GM06990 (cell line): Measurements from ENCODE around the gene GLTPD2.

Source experiments
- DNase-seq: peaks from one replicate; pipeline ENCODE4 v3.0.0-alpha.2; 2011; ENCODE audit not compliant: insufficient read length; ENCODE audit errors: extremely low read depth
- H3K27me3 ChIP-seq: replicated peaks from 2 replicates; pipeline ENCODE4 v1.6.0; 2011; ENCODE audit warnings: low read length; ENCODE audit not compliant: control insufficient read depth, insufficient read depth
- H3K36me3 ChIP-seq: 2 replicates; pipeline ENCODE4 v1.5.1; 2011; ENCODE audit warnings: low read length; ENCODE audit not compliant: control insufficient read depth, insufficient read depth
- H3K4me3 ChIP-seq: replicated peaks from 2 replicates; pipeline ENCODE4 v1.5.1; 2011; ENCODE audit warnings: low read depth, mild to moderate bottlenecking, control low read depth, low read length
- CTCF ChIP-seq: IDR thresholded peaks from 2 replicates; pipeline ENCODE4 v1.5.1; 2011; ENCODE audit warnings: low read length, control low read depth, mild to moderate bottlenecking, inconsistent platforms; ENCODE audit not compliant: insufficient read depth, poor library complexity, severe bottlenecking

The GLTPD2 gene

GRCh38 chr17:4786106-4786511 is 2.7 kb upstream of the GLTPD2 start, which contains the start of gene VMO1:
Gene VMO1 (minus strand): TSS chr17:4786364. CDS start chr17:4786352, 12 bp downstream.
- Histone ChIP-seq H3K27me3 (no peaks in the 10 kb centered on the region; the same call in none of the 2 replicates), H3K4me3 (no peak within 1 kb of the TSS), H3K36me3 (no peaks in the 10 kb centered on the region)
- no peak for DNase-seq
- TF ChIP-seq CTCF: no peak

GRCh38 chr17:4786516-4786915 is 2.2 kb upstream of the GLTPD2 start:
- H3K36me3 ChIP-seq: no peaks in the 10 kb centered on the region
- no peak for DNase-seq
- no peak for TF ChIP-seq CTCF
- H3K27me3 ChIP-seq: no peaks in the 10 kb centered on the region; the same call in none of the 2 replicates
- no peak overlapping the region for H3K4me3 ChIP-seq

- DNase-seq: no peak
- no peak for TF ChIP-seq CTCF
- no peaks in the 10 kb centered on the region; the same call in none of the 2 replicates for H3K27me3 ChIP-seq
- H3K4me3 ChIP-seq: no peak overlapping the region
- H3K36me3 ChIP-seq: no peaks in the 10 kb centered on the region
These were observed 481 bp upstream of the GLTPD2 start for GRCh38 chr17:4788159-4788806.

- Histone ChIP-seq H3K27me3 (no peaks in the 10 kb centered on the region; the same call in none of the 2 replicates), H3K36me3 (no peaks in the 10 kb centered on the region), H3K4me3 (peak overlapping the region; percentile 54)
- DNase-seq: no peak
- TF ChIP-seq CTCF: no peak
These were observed 862 bp downstream of the GLTPD2 start for GRCh38 chr17:4789701-4789950.

- peak; percentile 52 for TF ChIP-seq CTCF
These were observed 1.4 kb downstream of the GLTPD2 start for GRCh38 chr17:4789951-4790704.

More at GRCh38 chr17:4789951-4790704, 1.4 kb downstream of the GLTPD2 start:
- H3K4me3 ChIP-seq: peak overlapping the region; percentile 54
- H3K27me3 ChIP-seq: no peaks in the 10 kb centered on the region; the same call in none of the 2 replicates
- no peaks in the 10 kb centered on the region for H3K36me3 ChIP-seq
- peak; percentile 90 for DNase-seq
